GM18508 (cell line): ENCODE data around the gene ZMIZ1.

Experiments used
- ATAC-seq: cut with Tn5 transposase; IDR thresholded peaks from one replicate; pipeline ENCODE4 v1.9.1; 2021; ENCODE audit warnings: moderate number of reproducible peaks; ENCODE audit not compliant: insufficient read depth, unreplicated experiment

ZMIZ1 gene

DNA sequence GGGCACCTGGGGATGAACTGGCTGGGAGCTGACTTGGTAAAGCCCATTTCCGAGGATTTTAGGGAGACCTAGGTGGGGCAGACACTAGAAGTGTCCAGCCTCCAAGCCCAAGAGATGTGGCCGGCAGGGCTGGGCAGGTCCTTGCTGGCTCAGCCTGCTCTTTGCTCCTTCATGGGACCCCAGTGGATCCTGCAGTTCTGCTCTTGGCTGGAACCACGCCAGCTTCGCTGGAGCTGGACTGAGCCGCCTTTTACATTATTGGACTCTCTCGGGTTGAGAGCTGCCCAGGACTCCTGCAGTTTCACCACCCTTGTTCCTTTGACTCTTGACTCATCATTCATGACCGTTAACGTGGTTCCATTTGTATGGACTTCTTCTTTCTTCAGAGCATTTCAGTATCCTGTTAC lies 284.2 kb downstream of the ZMIZ1 start:
- ATAC-seq: no peak

GRCh38 chr10:79353726-79354125 lies 285.0 kb downstream of the ZMIZ1 start:
- no peak for ATAC-seq

DNA sequence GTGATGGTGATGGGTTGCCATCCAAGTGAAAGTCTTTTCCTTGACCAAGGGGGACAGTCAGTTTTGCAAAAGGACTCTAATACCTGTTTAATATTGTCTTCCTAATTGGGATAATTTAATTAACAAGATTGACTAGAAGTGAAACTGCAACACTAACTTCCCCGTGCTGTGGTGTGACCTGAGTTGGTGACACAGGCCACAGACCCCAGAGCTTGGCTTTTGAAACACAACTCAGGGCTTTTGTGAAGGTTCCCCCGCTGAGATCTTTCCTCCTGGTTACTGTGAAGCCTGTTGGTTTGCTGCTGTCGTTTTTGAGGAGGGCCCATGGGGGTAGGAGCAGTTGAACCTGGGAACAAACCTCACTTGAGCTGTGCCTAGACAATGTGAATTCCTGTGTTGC lies 285.4 kb downstream of the ZMIZ1 start:
- no peak for ATAC-seq

GRCh38 chr10:79354615-79355014 lies 285.8 kb downstream of the ZMIZ1 start:
- ATAC-seq: no peak

DNA sequence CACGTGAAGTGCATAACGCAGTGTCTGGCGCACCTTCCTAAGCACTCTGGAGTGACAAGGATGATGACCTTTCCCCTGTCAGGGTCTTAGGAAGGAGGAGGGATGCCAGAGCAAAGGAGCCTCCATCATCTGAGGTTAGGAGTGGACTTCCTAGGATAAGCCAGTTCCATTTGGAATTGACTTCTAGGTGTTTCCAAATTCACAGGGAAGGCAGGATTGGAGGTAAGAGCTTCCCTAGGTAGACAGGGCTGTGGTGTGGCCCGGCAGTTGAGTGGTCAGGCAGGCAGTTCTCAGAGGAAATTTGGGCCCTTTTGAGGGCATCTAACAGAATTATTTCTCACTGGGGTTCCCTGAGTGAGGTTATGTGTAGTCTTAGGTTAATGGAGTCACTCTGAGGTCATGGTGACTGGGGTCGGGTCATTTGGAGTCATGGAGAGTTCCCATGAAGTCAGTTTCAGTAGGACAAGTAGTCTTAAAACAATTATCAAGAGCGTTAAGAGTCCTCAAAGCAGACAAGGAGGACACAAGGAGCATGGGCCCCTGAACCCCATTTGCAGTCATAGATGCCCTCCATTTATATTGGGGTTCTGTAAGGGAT lies 286.8 kb downstream of the ZMIZ1 start:
- ATAC-seq: no peak

DNA sequence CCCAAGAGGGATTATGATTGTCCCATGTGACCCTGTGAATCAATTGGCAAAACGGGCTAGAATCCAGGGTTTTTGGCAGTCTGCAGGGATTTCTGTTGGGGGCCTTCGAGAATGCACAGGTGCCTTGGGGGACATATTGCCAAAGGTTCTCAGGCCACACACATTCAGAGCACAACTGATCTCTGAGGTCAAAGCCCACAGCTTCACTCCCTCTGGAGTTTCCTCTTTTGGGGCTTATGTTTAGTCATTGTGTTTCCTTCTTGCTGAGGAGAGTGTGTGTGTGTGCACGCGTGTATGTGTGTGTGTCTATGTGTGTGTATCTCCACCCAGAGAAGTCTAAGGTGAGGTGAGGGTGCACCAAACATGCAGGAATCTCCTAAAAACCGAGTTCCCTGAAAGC lies 287.3 kb downstream of the ZMIZ1 start:
- ATAC-seq: no peak

GRCh38 chr10:79357180-79357579 lies 288.4 kb downstream of the ZMIZ1 start:
- ATAC-seq: no peak

GRCh38 chr10:79358811-79359210 lies 290.0 kb downstream of the ZMIZ1 start:
- no peak for ATAC-seq

- ATAC-seq: no peak
Measured at GRCh38 chr10:79359816-79360498, 291.2 kb downstream of the ZMIZ1 start.

DNA sequence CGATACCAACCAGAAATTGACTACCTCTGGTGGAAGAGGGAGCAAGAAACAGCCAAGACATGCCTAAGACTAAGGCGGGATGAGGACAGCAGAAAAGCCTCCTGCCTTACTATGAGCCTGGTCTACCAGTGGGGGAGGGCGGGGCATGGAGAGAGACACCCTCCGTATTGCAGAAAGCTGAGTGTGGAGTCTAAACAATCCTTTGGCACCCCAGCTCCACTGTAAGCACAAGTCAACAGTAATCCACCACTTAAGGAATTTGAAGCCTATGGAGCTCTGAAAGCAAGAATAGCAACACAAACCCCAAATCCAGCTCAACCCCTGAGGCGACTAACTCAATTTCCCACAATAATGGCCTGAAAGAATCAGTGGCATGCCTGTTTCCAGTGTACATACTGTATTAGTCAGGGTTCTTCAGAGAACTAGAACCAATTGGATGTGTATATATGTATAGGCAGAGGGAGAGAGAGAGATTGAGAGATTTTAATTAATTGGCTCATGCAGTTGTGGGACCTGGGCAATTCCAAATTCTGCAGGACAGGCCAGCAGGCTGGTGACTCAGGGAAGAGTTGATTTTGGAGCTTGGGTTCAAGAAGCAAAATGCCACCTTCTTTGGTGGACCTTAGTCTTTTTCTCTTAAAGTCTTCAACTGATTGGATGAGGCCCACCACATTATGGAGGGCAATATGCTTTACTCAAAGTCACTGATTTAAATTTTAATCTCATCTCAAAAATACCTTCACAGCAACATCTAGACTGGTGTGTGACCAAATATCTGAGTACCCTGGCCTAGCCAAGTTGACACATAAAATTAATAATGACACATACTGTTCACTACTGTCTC lies 292.0 kb downstream of the ZMIZ1 start:
- no peak for ATAC-seq

DNA sequence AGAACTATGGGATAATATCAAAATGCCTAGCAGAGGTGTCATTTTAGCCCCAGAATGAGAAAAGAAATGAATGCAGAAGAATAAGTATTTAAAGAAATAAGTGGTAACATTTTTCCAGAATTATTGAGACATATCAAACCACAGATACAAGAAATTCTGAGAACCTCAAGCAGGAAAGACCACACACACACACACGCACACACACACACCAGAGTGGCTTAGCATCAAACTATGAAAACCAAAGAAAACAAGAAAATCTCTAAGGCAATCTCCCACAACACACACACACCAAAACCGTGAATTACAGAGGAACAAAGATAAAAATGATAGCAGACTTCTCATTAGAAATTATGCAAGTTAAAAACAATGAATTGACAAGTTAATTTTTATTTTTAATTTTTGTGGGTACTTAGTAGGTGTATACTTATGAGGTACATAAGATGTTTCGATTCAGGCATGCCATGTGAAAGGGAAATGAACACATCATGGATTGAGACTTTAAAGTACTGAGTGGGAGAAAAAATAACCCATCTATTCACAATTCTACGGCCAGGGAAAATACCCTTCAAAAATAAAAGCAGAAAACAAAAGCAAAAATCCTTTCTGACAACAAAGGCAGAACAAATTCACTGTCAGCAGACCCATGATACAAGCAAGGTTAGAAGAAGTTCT lies 293.1 kb downstream of the ZMIZ1 start:
- no peak for ATAC-seq
